CD4-positive, alpha-beta T cell treated with Interleukin-2 at 100 ng/mL for 4 hours (primary cell): ENCODE measurements around the gene IL1RAPL1.

ENCODE experiments used
- DNase-seq: peaks from one replicate; pipeline ENCODE4 v3.0.0-alpha.2; 2020; ENCODE audit warnings: low spot score

The IL1RAPL1 gene

DNA sequence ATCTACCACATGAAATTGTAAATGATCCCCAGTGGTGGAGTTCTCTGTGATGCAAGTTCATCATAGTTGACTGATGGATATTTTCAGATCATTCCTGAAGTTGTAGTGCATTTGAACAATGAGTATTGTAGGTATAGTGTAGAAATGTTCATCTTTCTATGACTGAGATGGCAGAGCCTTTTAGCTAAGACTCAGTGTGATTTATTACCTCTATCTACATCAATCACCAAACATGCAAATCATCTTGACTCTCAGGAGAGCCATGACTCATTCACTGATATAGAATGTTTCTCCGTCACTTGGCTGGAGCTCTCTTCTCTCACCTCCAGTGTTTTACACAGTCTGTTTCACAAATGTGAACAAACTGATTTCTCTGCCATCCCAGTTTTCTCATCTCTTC, 392.6 kb downstream of the IL1RAPL1 start:
- no peak for DNase-seq

DNA sequence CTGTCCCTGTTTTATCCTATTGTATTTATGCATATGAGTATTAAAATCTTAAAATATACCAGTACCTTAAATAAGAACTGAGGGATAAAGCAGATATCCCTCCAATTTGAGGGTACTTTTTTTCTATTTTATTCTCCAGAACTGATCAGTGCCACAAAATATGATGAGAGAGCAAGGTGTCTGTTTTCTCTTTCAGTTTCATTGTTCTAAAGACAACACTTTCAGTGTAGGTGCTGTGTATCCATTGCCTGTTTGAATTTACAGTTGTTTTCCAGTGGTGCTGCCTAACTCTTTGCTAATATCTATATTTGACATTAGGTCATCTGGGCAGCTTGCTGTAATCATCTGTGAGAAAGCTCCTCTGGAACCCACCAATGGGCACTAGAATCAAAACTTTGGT, 394.7 kb downstream of the IL1RAPL1 start:
- DNase-seq = no peak

DNA sequence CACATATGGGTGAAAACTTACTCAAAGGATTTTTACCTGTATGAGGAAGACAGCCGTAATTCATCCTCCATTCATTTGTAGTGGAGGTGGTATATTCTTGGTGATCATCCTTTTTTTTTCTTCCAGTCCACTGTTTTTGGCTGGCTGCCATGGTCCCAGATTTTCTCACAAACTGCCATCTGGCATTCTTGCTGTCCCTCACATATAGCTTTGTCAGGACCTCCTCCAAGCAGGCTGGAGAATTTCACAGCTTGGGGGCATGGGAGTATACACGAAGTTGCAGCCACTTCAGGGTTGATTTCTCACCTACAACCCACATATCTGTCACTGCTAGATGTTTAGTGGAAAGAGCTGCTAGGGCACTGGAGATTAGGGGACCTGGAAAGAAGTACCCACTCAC, 401.0 kb downstream of the IL1RAPL1 start:
- no peak for DNase-seq

DNA sequence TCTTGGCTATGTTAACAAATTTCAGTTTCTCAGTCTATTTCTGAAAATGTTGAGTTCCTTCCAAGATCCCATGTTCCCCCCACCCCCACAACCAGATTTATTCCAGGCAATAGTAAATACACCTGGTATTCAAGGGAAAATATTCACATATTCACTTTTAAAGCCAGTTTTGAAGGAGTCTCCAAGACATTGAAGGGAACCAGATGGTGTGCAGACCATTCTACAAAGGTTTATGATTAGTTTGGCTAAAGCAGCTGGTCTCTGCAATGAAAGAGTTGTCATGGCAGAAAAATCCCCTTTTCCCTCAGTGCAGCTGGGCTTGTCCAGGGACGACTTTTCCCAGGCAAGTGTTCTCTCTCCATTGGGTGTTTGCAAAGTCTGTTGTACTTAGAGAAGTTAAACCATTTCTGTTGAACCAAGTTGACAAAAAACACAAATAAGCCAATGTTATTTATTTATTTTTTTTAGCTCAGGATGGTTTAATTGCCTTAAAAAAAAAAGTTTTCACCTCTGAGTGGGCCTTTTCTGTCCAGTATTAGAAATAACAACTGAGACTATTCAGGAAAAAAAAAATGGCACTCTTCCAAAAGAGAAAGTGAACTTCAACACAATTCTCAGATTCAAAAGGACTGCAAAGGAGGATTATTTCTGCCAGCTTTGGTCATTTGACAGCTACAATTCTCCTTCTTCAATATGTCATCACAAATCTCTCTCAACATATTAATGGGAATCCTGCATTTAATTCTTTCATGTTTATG, 410.6 kb downstream of the IL1RAPL1 start:
- no peak for DNase-seq

DNA sequence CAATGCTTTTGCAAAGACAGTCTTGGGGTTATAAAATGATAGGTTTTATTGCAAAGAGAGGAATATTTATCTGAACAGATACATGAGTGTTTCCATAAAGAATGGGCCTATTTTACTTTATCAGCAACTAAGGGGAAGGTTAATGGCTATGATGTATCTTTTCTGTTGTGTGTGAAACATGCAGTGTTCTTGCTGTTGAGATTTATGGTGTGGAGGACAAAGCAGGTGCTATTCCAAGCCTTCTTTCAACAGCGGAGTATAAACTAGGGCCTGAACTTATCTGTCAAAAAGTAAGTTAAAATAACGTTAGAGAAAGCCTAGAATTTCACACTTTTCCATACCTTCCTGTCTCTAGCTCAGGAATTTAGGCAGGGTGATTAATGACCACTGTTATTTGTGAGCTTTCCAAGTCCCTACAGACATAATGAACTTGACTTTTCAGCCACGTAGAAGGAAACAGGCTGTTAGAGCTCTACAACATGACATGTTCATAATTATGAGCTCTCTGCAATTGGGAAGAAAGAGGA, 411.4 kb downstream of the IL1RAPL1 start:
- DNase-seq = no peak

DNA sequence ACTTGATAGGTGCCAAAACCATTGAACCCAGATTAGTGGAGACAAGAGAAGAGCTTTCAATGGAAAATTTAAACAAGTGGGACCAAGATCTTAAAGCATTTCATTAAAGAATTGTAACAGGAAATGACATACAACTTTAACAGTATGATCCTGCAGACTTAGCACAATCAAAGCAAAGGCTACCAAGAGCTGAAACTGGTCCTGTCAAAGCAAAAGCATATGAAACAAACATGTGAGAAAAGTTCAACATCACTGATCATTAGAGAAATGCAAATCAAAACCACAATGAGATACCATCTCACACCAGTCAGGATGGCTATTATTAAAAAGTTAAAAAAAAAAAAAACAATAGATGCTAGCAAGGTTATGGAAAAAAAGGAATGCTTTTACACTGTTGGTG, 425.6 kb downstream of the IL1RAPL1 start:
- no peak for DNase-seq

DNA sequence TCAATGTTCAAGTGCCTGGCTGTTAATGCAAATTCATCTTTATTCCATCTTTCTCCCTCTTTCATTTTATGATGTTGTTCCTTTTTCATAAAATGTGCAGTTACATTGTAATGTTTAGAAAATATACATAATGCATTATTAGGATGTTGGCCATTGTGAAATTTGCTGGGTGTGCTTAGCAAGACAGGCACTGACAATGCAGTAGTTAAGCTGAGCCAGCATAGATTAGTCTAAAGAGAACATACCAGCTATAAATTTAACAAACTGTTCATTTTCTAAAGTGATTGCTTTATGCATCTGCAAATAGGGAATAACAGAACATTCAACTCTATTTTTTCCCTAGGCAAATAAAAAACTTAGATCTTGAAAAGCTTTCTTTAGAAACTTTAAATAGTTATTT, 436.0 kb downstream of the IL1RAPL1 start:
- no peak for DNase-seq

DNA sequence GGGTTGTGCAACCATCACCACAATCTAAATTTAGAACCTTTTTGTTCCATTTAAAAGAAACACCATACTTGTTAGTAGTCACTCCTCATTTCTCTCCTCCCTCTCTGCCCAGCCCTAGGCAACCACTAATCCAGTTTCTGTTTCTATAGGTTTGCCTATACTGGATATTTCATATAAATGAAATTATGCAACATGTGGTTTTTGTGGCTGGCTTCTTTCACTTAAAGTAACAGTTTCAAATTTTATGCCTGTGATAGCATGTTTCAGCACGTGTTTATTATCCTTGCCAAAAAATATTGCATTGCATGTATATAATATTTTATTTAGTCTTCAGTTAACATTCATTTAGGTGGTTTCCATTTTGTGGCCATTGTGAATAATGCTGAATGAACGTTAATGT, 437.6 kb downstream of the IL1RAPL1 start:
- DNase-seq = no peak

DNA sequence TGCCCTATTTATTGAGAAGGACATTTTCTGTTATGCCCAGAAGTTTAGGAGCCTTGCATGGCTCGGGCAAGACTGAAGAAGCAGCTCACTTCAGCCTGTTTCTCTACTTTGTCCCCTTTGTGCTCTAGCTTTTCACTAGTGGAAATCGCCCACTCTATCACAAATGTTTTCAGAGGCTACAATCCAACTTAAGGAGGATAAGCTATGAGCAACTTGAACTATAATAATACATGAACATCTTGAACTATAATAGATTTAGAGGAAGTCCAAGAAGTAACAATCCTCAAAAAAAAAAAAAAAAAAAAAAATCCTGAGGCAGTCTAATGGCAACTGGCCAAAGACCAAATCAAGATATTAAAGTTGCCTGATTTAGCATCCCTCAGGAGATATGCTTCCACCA, 452.3 kb downstream of the IL1RAPL1 start:
- DNase-seq = no peak

DNA sequence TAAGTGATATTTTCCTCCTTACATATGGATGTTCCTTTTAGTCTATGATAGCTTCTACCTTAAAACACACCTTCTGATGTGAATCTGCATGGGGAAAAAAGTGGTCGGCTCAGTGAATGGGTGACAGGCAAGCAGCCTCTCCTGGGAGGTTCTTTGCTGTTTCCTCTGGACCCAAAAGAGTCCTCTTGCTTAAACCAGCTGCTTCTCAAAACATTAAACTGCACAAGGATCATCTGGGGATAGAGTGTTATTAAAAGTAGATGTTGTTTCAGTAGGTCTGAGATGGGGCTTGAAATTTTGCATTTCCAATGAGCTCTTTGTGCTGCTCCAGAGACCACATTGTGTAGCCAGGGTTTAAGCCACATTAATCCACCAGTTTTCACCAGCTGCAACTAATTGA, 452.9 kb downstream of the IL1RAPL1 start:
- no peak for DNase-seq

DNA sequence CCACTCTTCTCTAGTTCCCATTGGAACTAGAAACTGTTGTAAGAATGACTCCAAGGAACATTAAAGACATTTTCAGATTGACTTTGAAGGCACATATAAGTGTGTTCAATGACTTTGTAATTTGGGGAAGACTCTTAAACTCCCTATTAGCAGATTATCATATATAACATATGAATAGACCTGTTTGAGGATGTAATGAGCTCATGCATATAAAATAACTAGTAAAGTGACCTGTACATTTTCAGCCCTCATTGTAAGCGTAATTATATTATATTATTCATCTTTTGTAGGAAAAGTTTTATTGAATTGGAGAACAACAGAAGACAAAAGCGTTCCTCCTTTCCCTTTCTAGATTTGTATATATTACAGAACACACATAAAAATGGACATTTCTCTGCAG, 455.1 kb downstream of the IL1RAPL1 start:
- no peak for DNase-seq

DNA sequence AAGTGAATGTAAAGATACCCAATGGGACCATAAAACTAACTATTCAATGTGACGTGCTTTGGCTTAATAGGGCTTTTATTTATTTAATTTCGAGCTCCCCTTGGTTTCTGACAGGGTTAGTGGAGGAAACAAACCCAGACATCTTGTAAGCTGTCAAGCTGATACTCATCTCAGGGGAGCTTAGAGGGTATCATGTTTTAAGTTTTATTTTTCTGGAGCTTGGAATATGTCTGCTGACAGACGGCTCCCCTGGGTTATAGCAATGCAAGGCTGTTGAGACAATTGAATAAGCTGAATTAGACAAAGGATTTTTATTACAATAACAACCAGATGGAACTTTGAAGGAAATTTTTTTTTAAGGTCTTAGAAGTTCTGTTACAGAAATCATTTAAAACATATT, 456.5 kb downstream of the IL1RAPL1 start:
- no peak for DNase-seq

DNA sequence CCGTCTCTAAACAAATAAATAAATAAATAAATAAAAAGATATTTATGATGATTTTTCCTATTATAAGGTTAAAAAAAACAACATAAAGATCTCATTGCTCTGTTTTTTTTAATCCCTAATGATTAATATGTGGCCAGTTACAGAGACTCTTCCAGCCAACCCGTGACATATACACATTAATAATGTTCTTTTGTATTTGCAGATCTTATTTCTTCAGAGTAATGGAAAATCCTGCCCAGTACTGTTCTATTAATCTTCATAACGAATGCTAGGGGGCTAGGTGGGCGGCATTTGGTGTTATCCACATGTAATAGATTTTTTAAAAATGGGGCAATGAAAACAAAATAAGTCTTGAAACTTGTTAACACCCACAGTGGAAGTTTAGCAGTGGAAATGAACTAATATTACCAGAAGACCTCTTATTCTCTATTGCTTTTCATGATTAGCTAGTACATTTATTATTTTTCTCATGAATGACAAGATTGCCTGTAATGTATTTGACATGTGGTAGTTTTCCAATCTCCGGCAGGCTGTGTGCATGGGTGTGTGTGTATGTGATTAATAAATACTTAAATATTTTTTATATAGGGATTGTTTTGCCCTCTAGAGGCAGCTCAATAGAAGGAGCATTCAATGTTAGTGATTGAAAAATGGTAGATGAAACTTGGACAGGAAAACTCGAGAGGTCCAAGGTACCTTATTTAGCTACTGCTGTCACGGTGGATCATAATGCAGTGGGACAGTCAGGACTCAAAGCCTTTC, 457.4 kb downstream of the IL1RAPL1 start:
- no peak for DNase-seq

DNA sequence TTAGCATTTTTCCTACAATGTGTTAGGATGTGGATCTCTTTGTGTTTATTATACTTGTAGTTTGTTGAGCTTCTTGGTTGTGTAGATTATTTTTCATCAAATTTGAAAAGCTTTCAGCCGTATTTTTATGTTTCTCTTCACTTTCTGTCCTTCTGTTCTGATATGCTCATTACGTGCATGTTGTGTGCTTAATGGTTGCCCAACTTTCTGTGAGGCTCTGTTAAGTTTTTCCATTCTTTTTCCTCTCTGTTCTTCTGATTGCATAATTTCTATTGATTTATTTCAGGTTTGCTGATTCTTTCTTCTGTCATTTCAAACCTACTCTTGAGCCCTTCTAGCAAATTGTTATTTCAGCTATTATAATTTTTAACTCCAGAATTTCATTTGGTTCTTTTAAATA, 478.2 kb downstream of the IL1RAPL1 start:
- no peak for DNase-seq

DNA sequence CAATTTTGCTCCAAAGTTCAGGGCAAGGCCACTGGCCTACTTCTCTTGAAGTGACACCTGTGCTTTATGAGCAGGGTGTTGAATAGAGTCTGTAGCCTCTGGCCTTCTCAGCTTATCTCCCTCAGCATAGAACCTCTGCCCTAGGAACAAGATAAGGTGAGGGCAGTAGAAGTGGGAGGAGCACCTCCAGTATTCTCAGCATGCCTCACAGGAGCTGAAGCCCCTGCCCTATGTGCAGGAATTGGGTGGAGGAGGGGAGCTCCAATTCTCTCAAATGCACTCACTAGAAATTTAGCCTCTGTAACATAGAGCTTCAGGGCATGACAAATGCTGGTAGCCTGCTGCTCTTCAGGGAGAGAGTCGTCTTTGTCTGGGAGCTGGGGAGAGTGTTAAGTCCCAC, 479.3 kb downstream of the IL1RAPL1 start:
- DNase-seq = no peak

DNA sequence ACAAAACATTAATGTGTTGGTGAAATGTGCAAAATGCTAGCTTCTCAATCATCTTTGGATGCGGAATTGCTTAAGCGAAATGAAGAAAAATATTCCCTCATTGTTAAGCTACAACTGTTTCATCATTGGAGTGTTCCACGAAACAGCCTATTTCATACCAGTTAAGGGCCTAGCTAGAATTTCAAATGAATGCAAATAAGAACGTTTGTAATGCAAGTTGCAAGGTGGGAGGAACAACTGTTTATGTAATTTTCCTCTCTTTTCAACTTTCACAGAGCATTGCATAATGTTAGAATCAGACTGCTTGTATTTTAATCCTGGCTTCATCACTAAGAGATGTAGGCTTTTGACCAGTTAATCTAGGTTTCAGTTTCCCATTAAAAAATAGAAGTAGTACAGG, 480.1 kb downstream of the IL1RAPL1 start:
- DNase-seq = no peak

DNA sequence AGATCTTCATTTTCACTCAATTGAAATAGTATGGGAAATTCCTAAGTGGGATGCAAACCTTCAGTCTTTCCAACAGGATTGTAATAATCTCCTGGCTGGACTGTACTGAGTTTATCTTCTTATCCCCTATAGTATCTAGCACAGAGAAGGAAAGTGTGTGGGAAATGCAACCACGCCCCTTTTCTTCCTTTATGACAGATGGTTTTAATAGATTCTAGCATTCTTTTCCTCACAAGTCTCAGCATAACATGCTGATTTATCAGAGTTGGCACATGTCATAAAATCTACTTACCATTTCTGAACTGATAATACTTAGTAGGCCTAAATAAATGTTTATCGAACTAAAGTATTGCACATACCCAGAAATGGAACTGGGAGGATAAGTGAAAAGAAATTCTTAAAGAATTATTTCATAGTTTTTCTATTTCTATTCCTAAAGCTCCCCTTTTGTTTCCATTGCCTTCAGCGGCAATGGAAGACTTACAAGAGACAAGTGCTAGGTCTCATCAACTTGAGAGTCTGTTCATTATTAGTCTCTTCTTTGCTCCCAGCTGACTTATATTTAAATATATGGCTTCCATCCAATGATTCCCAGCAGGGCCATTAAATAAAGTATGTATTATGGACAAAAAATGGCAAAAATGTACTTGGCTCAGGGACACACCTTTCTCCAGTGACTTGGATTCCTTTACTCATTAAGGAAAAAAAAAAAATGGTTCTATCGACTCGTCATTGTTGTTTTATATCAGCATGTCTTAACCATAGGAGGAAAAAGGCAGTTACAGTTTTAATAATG, 484.5 kb downstream of the IL1RAPL1 start:
- DNase-seq = no peak

DNA sequence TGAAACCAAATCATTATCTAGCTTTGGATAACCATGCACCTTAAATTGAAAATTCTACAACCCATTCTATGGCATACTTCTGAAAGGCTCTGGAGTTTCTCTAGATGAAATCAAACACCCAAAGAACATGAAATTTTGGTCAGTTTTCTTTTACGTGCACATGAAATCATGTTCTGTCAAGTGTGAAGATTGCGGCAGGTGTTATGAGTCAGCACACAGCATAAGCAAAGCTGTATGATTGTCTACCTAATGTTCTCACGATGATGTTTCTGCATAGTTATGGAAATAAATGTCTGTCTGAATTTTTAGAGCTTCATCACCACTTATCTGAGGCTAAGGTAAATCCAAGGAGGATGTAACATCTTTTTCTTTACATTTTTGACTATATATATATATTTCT, 495.3 kb downstream of the IL1RAPL1 start:
- no peak for DNase-seq

DNA sequence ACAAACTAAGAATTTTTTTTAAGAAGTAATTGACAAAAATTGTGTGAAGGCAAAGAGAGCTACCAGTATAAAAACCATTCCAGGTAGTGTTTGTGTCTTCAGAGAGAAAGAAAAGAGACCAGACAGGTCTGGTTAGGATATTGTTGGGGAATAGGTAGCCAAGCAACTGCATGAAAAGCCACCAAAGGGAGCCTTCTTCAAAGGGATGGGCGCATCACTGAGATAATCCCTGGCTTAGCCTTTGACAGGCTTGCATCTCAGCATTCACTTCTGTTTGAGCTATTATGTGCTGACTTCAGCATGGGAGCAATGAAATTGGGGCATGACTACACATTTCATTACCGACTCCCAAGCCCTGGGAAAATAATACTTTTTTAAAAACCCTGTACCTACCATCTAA, 496.6 kb downstream of the IL1RAPL1 start:
- no peak for DNase-seq

DNA sequence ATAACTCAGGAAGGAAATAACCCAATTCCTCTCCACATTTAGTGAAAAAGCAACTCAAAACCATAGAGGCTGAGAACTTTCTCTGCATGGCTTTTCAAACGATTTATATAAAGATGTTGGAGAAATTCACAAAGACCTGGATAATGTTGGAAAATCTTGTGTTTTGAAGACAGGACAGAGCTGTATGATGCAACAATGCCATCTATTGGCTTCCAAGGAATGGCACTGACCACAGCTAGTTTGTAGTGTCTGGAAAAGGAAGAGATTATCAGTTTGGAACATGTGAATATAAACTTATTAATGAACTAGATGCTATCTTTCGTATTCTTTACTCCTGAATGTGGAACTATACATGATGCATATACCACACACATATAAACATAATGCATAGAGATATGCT, 503.6 kb downstream of the IL1RAPL1 start:
- DNase-seq = no peak

DNA sequence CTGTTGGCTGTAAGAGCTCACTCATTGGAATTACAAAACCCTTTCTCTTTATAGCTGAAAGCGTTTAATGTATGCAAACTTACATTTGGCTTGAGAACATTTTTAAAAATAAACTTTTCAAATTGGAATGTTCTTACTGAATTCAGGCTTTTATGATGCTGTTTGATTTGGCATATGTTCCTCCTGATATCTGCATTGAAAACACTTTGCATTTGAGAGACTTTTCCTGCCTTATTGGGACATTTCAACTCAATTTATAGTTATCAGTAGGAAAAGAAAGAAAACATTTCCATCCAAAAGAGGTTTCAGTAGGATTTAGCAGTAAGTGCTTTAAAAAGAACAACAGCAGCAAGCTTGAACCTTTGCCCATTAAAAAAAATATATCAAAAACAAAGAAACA, 520.0 kb downstream of the IL1RAPL1 start:
- no peak for DNase-seq

DNA sequence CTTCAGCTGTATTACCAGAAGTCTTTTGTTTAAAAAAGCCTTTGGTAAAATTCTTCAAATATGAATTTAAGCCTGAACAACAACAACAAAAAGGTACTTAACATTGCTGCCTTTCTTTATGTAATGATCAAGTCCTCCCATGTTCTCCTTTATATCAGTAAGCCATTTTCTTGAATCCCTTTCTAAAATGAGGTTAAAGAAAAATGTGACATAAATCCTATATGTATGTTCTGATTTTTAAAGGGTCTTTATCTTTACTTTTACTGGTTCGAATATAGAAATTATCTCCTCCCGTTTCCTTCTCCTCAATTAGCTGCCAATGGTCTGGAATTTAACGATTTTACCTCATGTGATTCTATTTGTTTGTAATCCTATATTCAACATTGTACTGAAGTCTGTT, 522.8 kb downstream of the IL1RAPL1 start:
- no peak for DNase-seq

DNA sequence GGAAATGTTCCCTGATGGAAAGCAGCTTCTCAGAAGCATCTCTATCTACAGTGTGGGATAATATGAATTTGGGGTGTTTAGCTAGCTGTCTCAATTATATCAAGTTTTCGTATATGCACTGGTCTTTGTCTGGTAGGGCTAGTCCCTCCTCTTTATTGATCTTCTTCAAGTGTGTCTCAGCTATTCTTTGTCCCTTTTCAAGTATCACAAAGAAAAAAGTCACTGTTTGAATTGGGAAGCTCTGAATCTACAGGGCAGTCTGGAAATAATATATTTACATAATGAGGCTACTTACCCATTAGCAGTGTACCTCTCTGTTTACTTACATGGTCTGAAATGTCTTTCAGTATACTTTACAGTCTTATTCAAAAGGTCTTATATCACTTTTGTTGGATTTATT, 526.0 kb downstream of the IL1RAPL1 start:
- no peak for DNase-seq
